Neural crest cell (in vitro differentiated cells): ENCODE results near the gene SCMH1. TPM values are rescaled to one million over a fixed set of nuclear protein-coding genes. Genes with fewer than 3 reads are reported as not detected.
A peak's percentile ranks its signal among the peaks of the same experiment; 100 is the strongest.

Source experiments
- DNase-seq: peaks from one replicate; pipeline ENCODE4 v3.0.0; 2021; ENCODE audit warnings: low read depth, mixed read lengths, low spot score
- H3K27ac Mint-ChIP-seq: one replicate; pipeline ENCODE4 v1.8.0; 2021; ENCODE audit warnings: mild to moderate bottlenecking, mixed read lengths; ENCODE audit not compliant: unreplicated experiment
- H3K27me3 Mint-ChIP-seq: 2 replicates; pipeline ENCODE4 v1.8.0; 2021; ENCODE audit warnings: low read depth, mild to moderate bottlenecking, mixed read lengths
- H3K36me3 Mint-ChIP-seq: 2 replicates; pipeline ENCODE4 v1.8.0; 2021; ENCODE audit warnings: low read depth, mild to moderate bottlenecking, mixed read lengths
- H3K4me1 Mint-ChIP-seq: 2 replicates; pipeline ENCODE4 v1.8.0; 2021; ENCODE audit warnings: mixed read lengths
- H3K4me3 Mint-ChIP-seq: one replicate; pipeline ENCODE4 v1.8.0; 2021; ENCODE audit warnings: mild to moderate bottlenecking, mixed read lengths
- H3K9me3 Mint-ChIP-seq: 2 replicates; pipeline ENCODE4 v1.8.0; 2021; ENCODE audit warnings: mixed read lengths
- total RNA-seq: library from RNA; stranded (reverse); gene quantifications from 2 replicates; pipeline ENCODE4 v1.2.1, GENCODE V29; 2021
- TF ChIP-seq, protein P1 (sequence below): fragments of 200-600 bp; sonication (generic); conservative IDR thresholded peaks from 2 replicates; pipeline ENCODE4 v1.5.0; 2021; ENCODE audit warnings: antibody characterized with exemption, mild to moderate bottlenecking

Gene SCMH1
- total RNA-seq, 1 donor from 2014 or later, result 50.6 TPM

DNA sequence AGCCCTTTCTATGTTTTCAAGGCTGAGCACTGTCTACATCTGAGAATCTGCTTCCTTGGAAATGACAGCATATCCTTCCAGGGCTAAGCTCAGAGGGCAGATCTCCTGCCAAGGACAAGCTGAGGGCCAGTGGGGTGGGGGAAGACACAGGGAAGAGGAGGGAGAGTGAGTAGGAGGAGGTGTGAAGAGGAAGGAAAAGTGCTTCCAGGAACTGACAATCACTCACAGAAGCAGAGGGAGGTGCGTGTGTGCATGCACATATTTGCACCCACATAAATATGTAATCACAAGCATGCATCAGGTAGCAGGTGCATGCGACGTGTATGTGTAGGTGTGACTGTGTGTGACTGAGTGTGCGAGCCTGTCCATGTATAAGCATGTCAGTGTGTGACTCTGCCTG lies 43.7 kb upstream of the SCMH1 start:
- no peaks in the 10 kb centered on the region for H3K36me3 Mint-ChIP-seq
- DNase-seq, result no peak
- H3K27ac Mint-ChIP-seq, result no peak overlapping the region
- no peaks in the 10 kb centered on the region for H3K9me3 Mint-ChIP-seq
- H3K4me1 Mint-ChIP-seq, result peaks cover 15% of the 10 kb centered on the region
- TF ChIP-seq, protein P1, sequence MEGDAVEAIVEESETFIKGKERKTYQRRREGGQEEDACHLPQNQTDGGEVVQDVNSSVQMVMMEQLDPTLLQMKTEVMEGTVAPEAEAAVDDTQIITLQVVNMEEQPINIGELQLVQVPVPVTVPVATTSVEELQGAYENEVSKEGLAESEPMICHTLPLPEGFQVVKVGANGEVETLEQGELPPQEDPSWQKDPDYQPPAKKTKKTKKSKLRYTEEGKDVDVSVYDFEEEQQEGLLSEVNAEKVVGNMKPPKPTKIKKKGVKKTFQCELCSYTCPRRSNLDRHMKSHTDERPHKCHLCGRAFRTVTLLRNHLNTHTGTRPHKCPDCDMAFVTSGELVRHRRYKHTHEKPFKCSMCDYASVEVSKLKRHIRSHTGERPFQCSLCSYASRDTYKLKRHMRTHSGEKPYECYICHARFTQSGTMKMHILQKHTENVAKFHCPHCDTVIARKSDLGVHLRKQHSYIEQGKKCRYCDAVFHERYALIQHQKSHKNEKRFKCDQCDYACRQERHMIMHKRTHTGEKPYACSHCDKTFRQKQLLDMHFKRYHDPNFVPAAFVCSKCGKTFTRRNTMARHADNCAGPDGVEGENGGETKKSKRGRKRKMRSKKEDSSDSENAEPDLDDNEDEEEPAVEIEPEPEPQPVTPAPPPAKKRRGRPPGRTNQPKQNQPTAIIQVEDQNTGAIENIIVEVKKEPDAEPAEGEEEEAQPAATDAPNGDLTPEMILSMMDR, result no peak
- peaks cover 40% of the 10 kb centered on the region for H3K27me3 Mint-ChIP-seq
- no peak overlapping the region for H3K4me3 Mint-ChIP-seq

DNA sequence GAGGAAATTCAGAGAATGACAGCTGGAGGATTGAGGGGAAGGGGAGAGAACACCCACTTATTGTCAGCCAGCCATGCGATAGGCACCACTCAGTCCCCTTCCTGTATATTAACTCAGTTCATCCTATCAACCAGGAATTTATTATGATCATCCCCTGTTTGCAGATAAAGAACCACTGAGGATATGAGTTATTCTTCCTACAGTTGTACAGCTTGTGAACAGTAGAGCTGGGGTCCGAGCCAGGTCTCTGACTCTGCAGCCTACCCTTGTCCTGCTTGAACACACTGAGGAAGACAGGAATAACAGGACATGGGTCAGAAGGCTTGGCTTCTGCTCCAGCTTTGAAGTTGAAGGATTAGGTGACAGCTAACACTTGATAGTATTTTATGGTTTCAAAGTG lies 42.0 kb upstream of the SCMH1 start:
- H3K4me1 Mint-ChIP-seq, result peaks cover 15% of the 10 kb centered on the region
- peaks cover 25% of the 10 kb centered on the region for H3K27me3 Mint-ChIP-seq
- H3K27ac Mint-ChIP-seq, result no peak overlapping the region
- no peak overlapping the region for H3K4me3 Mint-ChIP-seq
- H3K36me3 Mint-ChIP-seq, result no peaks in the 10 kb centered on the region
- no peak for DNase-seq
- H3K9me3 Mint-ChIP-seq, result no peaks in the 10 kb centered on the region
- TF ChIP-seq, protein P1, result no peak

DNA sequence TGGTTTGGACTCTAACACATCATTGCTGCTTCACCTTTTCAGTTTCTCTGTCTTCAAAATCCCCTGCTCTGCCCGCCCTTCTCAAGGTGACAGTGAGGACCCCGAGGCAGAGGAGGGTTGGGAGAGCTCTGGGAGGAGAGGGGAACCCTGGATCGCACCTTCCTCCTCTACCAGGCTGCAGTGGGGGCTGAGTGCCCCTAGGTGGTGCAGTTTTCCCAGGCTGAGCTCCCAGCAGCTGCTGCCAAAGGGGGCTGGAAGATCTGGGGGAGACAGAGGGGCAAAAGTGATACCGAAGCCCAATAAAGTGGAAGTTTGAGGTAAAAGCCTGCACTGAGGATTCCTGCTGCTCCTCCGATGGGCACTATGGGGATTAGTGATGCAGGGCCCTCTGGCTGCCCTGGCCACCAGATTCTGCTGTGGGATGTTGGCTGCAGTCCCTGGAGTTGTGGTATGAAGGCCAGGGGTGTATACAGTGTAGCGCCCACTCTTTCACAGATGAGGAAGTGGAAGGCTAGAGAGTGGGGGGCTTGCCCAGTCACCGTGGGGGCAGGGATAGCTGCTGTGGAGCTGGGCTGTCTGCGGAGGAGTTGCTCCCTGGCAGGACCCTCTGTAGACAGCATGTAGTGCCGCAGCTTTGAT lies 40.7 kb upstream of the SCMH1 start:
- Mint-ChIP-seq H3K27ac (no peak overlapping the region), H3K27me3 (peaks cover 23% of the 10 kb centered on the region), H3K4me3 (no peak overlapping the region), H3K4me1 (peaks cover 15% of the 10 kb centered on the region), H3K36me3 (no peaks in the 10 kb centered on the region), H3K9me3 (no peaks in the 10 kb centered on the region)
- peak; percentile 50 for DNase-seq
- TF ChIP-seq, protein P1, result peak; percentile 79

DNA sequence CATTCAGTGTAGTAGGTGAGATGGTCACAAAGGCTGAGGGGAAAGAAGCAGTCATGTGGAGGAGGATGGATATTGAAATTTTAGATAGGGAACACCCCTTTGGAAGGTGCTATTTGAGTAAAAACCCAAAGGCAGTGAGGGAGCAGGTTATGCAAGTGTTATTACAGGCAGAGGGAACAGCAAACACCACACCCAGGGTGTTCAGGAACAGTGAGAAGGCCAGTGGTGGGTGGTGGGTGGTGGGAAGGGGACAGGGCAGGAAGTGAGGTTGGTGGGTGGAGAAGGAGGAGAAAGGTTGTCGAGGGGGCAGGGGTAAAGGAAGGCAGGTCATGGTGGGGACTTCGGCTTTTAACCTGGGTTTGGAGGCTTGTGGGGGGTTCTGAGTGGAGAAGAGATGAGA lies 39.2 kb upstream of the SCMH1 start:
- H3K27me3 Mint-ChIP-seq, result peaks cover 19% of the 10 kb centered on the region
- H3K9me3 Mint-ChIP-seq, result no peaks in the 10 kb centered on the region
- H3K4me1 Mint-ChIP-seq, result peaks cover 8% of the 10 kb centered on the region
- H3K36me3 Mint-ChIP-seq, result no peaks in the 10 kb centered on the region
- no peak overlapping the region for H3K4me3 Mint-ChIP-seq
- TF ChIP-seq, protein P1, result no peak
- no peak overlapping the region for H3K27ac Mint-ChIP-seq
- no peak for DNase-seq

DNA sequence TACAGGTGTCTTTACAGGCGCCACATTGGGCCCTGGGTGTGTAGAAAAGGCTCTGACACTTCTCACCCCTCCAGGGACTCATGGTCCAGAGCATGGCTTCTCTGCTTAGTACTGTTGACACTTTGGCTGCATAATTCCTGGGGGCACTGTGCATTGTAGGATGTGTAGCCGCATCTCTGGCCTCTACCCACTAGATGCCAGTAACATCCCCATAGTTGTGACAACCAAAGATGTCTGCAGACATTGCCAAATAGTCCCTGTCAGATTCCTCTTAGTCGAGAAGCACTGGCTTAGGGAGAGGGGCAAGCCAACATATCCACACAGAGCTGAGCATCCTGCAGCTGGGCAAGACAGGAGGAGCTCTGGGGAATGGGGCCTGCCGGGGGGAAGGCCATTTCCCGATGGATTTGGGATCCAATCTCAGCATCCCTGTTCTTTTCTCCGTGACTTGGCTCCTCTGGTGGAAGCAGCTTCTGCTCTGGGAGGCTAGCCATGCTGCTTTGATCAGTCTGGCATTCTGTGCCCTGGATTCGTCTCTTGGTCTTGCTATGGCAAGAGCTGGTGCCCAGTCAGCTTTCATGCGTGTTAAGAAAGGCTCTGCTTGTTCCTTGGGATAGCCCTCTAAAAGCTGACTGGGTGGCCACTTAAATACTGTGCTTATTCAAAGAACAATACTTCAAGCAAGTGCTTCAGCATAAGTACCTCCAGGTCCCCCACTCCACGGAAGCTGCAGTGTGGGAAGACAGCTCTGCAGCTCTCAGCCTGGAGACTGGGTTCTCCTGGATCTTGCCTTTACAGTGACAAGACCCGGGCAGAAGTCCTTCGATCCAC lies 38.3 kb upstream of the SCMH1 start:
- H3K36me3 Mint-ChIP-seq, result no peaks in the 10 kb centered on the region
- peaks cover 12% of the 10 kb centered on the region for H3K27me3 Mint-ChIP-seq
- no peak overlapping the region for H3K27ac Mint-ChIP-seq
- TF ChIP-seq, protein P1, result no peak
- H3K9me3 Mint-ChIP-seq, result no peaks in the 10 kb centered on the region
- H3K4me1 Mint-ChIP-seq, result peaks cover under 1% of the 10 kb centered on the region
- no peak overlapping the region for H3K4me3 Mint-ChIP-seq
- DNase-seq, result no peak
